Upper lobe of right lung (tissue), 1 donor: ENCODE results near the gene ALDH3A1. TPM values are rescaled to one million over a fixed set of nuclear protein-coding genes. Genes with fewer than 3 reads are reported as not detected.

Experiments used
- ATAC-seq: fragments of 200-7000 bp; cut with Tn5 transposase; one replicate; pipeline ENCODE4 v1.9.1; 2020; ENCODE audit warnings: mild to moderate bottlenecking, moderate library complexity
- DNase-seq: peaks from one replicate; pipeline ENCODE4 v3.0.0-alpha.2; 2020
- H3K27ac ChIP-seq: fragments of 200-600 bp; one replicate; pipeline ENCODE4 v1.8.0; 2022
- H3K27me3 ChIP-seq: fragments of 200-600 bp; one replicate; pipeline ENCODE4 v1.8.0; 2022; ENCODE audit warnings: mild to moderate bottlenecking
- H3K36me3 ChIP-seq: fragments of 200-600 bp; one replicate; pipeline ENCODE4 v1.8.0; 2022
- H3K4me1 ChIP-seq: fragments of 200-600 bp; one replicate; pipeline ENCODE4 v1.8.0; 2022
- H3K4me3 ChIP-seq: fragments of 200-600 bp; one replicate; pipeline ENCODE4 v1.8.0; 2022; ENCODE audit warnings: mild to moderate bottlenecking
- H3K9me3 ChIP-seq: fragments of 200-600 bp; one replicate; pipeline ENCODE4 v1.8.0; 2022
- intact Hi-C: fragments of 100-400 bp; cut with DNase I; formaldehyde crosslinking; loops from one replicate; pipeline ENCODE4 v1.11.0; 2022
- long read RNA-seq: library from polyadenylated mRNA; unstranded; transcript quantifications from one replicate; pipeline ENCODE4 v2.0.0, GENCODE V29; 2021
- total RNA-seq: library from RNA; stranded (reverse); fragmentation: NEBNext Ultra II Directional; extraction: Animal tissue kit (Norgen Biotek cat#: 25700); gene quantifications from one replicate; pipeline ENCODE4 v1.2.1, GENCODE V29; 2021
- TF ChIP-seq, protein P1 (sequence below): fragments of 200-600 bp; IDR thresholded peaks from one replicate; pipeline ENCODE4 v1.8.0; 2022; ENCODE audit warnings: antibody characterized with exemption
- donor health status: DM: no; HTN: yes; CAD: no; lungs with severe emphysema.

The ALDH3A1 gene
- total RNA-seq = 10.5 TPM
- long read RNA-seq, transcript ALDH3A1-201 (11 exons, 1,779 nt) = major isoform, 7 of 14 reads
- long read RNA-seq, partial matches to known transcripts = 4 of 14 reads
- long read RNA-seq, other reads (novel, unspliced or antisense) = 2 of 14 reads

DNA sequence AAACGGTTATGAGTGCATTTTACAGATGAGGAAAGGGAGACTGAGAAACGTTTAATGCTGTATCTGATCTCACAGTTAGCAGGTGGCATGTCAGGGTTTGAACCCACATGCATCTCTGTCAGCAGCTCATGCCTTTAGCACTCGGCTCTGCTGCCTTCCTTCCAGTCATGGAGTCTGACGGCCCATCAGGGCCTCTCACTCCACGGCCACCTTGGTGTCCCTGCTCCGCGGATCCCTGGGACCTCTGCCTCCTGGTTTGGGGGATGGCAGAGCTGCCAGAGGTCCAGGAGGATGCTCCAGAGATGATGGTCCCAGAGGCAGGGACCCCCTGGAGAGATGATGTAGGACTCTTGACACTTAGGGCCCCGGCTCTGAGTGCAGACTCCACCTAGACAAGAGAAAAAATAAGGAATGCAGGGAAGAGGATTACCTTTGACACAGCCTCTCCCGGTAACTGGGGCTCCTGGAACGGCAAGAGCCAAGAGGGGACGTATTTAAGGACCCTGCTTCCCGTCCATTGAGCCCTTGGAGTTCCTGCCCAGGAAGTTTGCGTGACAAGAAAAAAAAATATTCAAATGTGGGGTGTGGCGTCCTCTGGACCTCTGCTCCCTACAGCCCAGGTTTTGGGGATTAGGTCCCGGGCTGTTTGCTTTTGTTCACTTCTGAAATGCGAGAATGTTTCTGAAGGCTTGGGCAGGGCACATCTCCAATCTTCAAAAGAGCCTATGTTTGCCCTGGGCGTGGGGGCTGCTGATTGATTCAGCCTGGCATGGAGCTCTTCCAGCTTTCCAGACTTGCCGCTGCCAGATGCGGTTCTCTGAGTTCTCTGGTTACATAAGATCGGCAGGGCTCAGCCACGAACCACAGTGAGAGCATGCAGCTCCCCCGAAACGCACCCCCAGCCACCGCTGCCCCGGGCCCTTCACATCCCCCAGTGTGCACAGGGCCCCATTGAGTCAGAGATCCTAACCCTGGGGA is at the start of gene ALDH3A1:
Gene ALDH3A1, minus strand, starts transcription at position 470 of the 978 bp plus-strand sequence. CDS start 3,169 bp downstream, outside the sequence.
- H3K4me1 ChIP-seq = peaks cover 22% of the 10 kb centered on the region
- no peaks in the 10 kb centered on the region for H3K9me3 ChIP-seq
- H3K27ac ChIP-seq = peak within 1 kb of the TSS; percentile 26
- H3K36me3 ChIP-seq = no peaks in the 10 kb centered on the region
- TF ChIP-seq, protein P1, sequence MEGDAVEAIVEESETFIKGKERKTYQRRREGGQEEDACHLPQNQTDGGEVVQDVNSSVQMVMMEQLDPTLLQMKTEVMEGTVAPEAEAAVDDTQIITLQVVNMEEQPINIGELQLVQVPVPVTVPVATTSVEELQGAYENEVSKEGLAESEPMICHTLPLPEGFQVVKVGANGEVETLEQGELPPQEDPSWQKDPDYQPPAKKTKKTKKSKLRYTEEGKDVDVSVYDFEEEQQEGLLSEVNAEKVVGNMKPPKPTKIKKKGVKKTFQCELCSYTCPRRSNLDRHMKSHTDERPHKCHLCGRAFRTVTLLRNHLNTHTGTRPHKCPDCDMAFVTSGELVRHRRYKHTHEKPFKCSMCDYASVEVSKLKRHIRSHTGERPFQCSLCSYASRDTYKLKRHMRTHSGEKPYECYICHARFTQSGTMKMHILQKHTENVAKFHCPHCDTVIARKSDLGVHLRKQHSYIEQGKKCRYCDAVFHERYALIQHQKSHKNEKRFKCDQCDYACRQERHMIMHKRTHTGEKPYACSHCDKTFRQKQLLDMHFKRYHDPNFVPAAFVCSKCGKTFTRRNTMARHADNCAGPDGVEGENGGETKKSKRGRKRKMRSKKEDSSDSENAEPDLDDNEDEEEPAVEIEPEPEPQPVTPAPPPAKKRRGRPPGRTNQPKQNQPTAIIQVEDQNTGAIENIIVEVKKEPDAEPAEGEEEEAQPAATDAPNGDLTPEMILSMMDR = no peak
- ATAC-seq = peak; percentile 30
- no peak within 1 kb of the TSS for H3K4me3 ChIP-seq
- intact Hi-C loops = no loop called here
- no peak for DNase-seq
- no peaks in the 10 kb centered on the region for H3K27me3 ChIP-seq

DNA sequence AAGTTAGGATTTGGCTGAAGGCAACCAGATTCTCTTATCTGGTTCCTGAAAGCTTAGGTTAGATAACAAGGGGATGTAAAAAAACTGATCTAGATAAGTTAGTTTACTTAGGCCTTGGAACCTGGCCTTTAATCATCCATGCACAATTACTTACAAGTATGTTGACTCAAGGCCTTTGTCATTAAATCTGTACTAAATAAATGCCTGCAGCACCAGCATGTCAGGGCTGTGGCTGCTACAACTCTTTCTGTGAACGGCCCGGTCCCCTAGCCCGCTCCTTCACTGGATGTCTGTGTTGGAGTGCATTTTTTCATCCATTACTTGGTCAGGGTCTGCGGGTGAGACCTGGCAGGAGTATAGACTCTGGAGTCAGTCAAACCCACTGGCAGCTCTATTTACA is 48.4 kb upstream of the ALDH3A1 start:
- TF ChIP-seq, protein P1 = no peak
- DNase-seq (no peak), ATAC-seq (no peak)
- Histone ChIP-seq H3K27me3 (no peaks in the 10 kb centered on the region), H3K4me3 (no peak overlapping the region), H3K4me1 (no peaks in the 10 kb centered on the region), H3K36me3 (peaks cover 91% of the 10 kb centered on the region), H3K27ac (no peak overlapping the region), H3K9me3 (no peaks in the 10 kb centered on the region)
- intact Hi-C loops = no loop called here

DNA sequence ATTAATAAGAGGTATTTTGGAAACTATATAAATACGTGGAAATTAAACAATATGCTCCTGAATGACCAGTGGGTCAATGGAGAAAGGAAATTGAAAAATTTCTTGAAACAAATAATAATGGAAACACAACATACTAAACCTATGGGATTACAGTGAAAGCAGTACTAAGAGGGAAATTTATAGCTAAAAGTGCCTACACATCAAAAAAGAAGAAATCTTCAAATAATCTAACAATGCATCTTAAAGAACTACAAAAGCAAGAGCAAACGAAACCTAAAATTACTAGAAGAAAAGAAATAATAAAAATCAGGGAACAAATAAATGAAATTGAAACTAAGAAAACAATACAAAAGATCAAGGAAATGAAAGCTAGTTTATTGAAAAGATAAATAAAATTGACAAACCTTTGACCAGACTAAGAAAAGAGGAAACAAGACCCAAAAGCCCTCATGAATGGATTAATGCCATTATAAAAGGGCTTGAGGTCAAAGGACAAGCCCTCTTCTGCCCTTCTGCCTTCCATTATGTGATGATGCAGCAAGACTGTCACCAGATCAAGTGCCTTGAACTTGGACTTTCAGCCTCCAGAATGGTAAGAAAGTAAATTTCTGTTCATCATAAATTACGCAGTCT is 43.9 kb upstream of the ALDH3A1 start:
- Histone ChIP-seq H3K4me3 (no peak overlapping the region), H3K9me3 (no peaks in the 10 kb centered on the region), H3K36me3 (peaks cover 94% of the 10 kb centered on the region), H3K27me3 (no peaks in the 10 kb centered on the region), H3K4me1 (no peaks in the 10 kb centered on the region), H3K27ac (no peak overlapping the region)
- TF ChIP-seq, protein P1 = no peak
- intact Hi-C loops = no loop called here
- DNase-seq = no peak
- ATAC-seq = peak; percentile 31

DNA sequence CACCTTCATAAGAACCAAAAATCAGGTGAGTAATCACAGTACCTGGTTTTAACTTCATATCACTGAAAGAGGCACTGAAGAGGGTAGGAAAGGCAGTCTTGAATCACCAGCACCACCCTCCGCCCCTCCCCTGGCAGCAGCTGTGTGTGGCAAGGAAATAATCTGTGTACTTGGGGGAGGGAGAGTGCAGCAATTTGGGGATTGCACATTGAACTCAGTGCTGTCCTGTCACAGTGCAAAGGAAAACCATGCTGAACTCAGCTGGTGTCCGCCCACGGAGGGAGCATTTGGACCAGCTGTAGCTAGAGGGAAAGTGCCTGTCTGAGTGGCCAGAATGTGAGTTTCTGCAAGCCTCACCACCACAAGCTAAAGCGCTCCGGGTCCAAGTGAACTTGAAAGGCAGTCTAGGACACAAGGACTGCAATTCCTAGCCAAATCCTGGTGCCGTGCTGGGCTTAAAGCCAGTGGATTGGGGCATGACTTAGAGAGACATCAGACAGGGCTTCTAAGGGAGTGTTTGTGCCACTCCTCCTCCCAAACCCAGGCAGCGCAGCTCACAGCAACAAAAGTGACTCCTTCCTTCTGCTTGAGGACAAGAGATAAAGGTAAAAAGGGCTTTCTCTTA is 39.7 kb upstream of the ALDH3A1 start:
- Histone ChIP-seq H3K27me3 (no peaks in the 10 kb centered on the region), H3K4me3 (no peak overlapping the region), H3K9me3 (no peaks in the 10 kb centered on the region), H3K4me1 (no peaks in the 10 kb centered on the region), H3K36me3 (peaks cover 83% of the 10 kb centered on the region), H3K27ac (no peak overlapping the region)
- intact Hi-C loops = no loop called here
- TF ChIP-seq, protein P1 = no peak
- peak; percentile 40 for ATAC-seq
- no peak for DNase-seq

DNA sequence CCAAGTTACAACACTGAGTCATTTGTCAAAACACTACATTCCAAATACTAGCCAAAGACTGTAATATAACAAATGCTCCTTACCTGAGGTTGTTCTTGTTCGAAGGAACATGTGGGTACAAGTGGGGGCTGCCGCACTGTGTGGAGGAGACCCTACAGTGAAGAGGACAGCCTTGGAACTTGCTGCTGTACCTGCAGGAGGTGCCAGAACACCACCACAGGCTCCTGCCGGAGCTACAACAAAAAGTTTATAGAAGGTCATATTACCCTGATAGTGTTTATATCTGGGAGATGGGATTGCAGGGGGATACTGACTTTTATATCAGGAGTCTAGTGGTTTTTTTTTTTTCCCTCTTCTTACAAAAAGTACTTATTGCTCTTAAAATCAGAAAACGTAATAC is 37.8 kb upstream of the ALDH3A1 start:
- no peak for ATAC-seq
- Histone ChIP-seq H3K4me3 (no peak overlapping the region), H3K27me3 (no peaks in the 10 kb centered on the region), H3K9me3 (no peaks in the 10 kb centered on the region), H3K36me3 (peaks cover 85% of the 10 kb centered on the region), H3K4me1 (no peaks in the 10 kb centered on the region), H3K27ac (no peak overlapping the region)
- intact Hi-C loops = no loop called here
- TF ChIP-seq, protein P1 = no peak
- DNase-seq = no peak
